Embryonic facial prominence (tissue), 1 donor: ENCODE measurements around the gene ADAMTS2.

Experiments used
- DNase-seq: peaks from one replicate; pipeline ENCODE4 v3.0.0-alpha.2; 2016; ENCODE audit errors: extremely low spot score

The ADAMTS2 gene

GRCh38 chr5:179278546-179278945 lies 66.7 kb downstream of the ADAMTS2 start:
- no peak for DNase-seq

GRCh38 chr5:179278119-179278518 lies 67.1 kb downstream of the ADAMTS2 start:
- DNase-seq, result no peak

- DNase-seq, result no peak
Measured at GRCh38 chr5:179276838-179277395, 68.3 kb downstream of the ADAMTS2 start.

GRCh38 chr5:179275941-179276837 lies 69.1 kb downstream of the ADAMTS2 start:
- no peak for DNase-seq

DNA sequence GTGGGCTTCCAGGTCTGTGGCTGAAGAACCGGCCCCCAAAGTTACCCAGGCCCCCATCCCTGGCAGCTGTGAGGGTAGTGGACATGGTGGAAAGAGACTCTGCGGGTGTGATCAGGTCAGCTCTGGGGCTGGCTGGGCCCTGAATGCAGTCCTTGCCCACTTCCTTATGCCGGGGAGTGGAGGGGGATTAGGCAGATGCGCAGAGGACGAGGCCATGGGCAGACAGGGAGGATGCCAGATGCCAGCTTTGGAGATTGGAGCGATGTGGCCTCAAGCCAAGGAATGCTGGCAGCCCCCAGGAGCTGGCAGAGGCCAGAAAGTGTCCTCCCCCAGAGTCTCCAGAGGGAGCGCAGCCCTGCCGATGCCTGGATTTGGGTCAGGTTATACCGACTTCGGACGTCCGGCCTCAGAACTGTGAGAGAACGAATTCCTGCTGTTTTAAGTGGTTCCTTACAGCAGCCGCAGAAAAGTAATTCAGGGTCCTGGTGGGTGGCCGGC lies 69.8 kb downstream of the ADAMTS2 start:
- DNase-seq, result no peak

GRCh38 chr5:179274321-179275315 lies 70.6 kb downstream of the ADAMTS2 start:
- DNase-seq, result no peak

- DNase-seq, result no peak
Measured at GRCh38 chr5:179273441-179274145, 71.7 kb downstream of the ADAMTS2 start.

DNA sequence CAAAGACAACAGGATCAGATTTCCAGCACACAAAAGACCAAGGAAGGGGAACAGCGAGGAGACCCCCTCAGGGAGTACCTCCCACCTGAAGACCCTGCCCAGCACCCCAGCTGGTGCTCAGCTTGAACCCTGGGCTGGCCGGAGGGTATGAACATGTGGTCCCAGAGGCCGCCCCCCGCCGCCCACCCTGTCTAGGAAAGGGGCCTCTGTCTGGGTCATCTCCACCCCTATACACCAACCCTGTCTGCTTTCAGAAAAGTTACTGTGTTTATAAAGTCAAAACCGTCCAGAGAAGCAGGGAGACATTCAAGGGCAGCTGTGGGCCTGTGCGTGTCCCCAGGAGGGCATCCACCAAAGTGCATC lies 72.2 kb downstream of the ADAMTS2 start:
- no peak for DNase-seq

- DNase-seq, result no peak
Measured at GRCh38 chr5:179272326-179273072, 72.8 kb downstream of the ADAMTS2 start.

DNA sequence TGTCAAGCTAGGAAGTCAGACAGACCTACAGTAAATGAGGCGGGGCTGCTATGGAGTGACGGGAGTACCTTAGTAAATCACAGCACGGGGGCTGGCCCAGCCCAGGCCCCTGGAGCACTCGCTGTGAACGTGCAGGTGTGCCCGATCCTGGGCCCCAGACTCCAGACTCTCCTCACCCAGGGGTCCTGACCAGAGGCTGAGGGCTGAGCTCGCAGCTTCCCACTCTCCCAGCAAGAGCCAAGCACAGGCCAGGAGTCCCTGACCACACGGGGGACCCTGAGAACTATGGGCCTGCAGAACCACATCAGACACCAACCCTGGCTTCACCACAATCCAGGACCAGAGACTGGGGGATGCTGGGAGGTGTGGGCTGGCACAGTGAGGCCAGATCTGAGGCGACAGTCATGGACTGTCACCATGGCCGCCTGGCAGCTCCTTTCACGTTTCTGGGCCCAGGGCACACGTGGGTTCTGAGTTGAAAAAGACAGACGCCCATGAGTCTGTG lies 73.4 kb downstream of the ADAMTS2 start:
- no peak for DNase-seq

DNA sequence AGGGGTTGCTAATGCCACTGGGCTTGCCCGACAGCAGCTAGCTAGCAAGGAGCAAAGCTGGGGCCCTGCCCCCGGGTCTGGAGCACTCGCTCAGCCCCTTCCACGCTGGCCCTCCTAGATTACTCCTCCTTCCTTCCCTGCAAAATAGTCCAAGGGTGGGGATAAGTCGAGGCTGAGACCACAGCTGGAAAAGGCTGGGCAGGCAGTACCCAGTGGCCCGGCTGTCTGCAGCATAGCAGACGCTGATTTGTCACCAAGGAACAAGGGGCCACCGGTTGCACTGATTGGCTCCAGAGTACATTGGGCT lies 73.9 kb downstream of the ADAMTS2 start:
- no peak for DNase-seq

- no peak for DNase-seq
Measured at GRCh38 chr5:179270581-179271427, 74.5 kb downstream of the ADAMTS2 start.

DNA sequence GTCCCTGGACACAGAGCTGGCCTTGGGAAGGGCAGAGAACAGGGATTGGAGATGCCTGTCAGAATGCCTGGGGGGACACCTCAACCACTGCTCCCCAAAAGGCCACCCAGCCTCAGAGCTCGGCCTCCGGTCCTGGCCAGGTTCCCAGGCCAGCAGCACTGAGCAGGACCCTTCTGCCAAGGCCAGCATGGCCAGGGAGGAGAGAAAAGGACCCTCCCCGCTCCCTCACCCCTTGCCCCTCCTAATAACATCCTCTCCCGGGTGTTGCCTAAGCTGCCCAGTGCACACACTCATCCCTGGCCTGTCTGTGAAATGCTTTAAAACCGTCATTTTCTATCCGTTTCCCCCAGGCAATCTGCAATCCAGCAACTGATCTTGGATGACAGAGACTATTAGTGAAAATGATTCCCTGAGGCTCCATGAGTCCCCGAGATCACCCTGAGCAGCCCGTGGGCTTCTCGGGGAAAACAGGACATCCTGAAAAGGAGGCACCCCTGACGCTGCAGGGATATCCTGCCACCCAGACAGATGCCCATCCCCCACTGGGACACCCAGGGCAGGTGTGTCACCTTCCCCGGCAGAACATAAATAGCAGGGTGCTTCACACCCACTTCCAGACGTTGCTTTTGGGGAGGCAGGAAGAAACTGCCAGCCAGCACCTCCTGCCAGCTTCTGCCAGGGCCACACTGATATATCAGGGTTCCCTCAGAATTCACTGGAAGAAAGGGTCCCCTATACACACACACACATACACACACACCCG lies 75.3 kb downstream of the ADAMTS2 start:
- no peak for DNase-seq

DNA sequence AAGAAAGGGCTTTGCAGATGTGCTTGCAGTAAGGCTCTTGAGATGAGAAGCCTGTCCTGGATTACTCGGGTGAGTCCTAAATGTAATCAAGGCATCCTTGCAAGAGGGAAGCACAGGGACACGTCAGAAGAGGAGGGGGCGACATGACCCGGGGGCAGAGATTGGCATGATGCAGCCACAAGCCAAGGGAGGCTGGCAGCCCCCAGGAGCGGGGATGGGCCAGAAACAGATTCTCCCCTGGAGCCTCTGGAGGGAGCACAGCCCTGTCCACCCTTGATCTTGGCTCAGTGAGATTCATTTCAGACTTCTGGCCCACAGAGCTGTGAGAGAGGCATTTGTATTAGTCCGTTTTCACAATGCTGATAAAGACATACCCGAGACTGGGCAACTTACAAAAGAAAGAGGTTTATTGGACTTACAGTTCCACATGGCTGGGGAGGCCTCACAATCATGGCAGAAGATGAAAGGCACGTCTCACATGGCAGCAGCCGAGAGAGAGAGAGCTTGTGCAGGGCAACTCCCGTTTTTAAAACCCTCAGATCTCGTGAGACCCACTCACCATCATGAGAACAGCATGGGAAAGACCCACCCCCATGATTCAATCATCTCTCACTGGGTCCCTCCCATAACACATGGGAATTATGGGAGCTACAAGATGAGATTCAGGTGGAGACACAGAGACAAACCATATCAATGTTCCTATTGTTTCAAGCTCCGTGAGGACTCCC lies 76.1 kb downstream of the ADAMTS2 start:
- no peak for DNase-seq

- DNase-seq, result no peak
Measured at GRCh38 chr5:179268399-179268952, 76.8 kb downstream of the ADAMTS2 start.

- DNase-seq, result no peak
Measured at GRCh38 chr5:179267671-179268083, 77.6 kb downstream of the ADAMTS2 start.

DNA sequence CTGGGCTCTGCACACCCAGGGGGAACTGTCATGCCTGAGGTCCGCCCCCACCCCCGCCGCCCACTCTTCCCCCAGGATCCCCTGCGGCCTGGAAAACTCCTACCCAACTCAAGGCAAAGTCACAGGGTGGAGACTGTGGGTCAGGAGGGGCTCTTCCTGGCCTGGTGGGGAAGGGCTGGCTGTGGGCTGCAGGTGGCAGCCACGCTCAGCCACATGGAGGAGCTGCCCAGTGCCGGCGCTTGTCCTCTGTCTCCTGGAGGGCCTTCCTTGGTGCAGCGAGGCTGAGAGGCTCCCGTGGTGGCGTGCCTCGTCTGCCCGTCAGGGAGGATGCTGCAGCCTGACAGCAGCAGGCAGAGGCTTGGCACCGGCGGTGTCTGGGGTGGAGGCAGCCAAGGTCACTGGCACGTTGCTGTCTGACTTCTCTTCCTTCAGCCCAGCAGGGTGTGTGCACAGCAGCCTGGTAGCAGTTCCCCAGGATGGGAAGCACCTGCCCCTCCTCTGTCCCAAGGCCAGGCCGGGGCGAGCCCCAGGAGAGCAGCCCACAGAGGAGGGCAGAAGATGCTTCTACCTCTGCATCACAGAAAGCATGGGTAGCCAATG lies 78.1 kb downstream of the ADAMTS2 start:
- DNase-seq, result no peak
